Activated CD4-positive, alpha-beta T cell treated with anti-CD3 and anti-CD28 coated beads, Interleukin-2, amount 50 U/mL, for 4 hours (primary cell): ENCODE results near the gene DHRS7.
"Not testable (repeated sequence)": the region's sequence is repeated elsewhere in the genome, so short reads cannot be mapped to it uniquely, and the experiment has no call there.

Experiments
- DNase-seq, 2 experiments: peaks; one replicate each; pipeline ENCODE4 v3.0.0-alpha.2; 2020

Gene DHRS7

DNA sequence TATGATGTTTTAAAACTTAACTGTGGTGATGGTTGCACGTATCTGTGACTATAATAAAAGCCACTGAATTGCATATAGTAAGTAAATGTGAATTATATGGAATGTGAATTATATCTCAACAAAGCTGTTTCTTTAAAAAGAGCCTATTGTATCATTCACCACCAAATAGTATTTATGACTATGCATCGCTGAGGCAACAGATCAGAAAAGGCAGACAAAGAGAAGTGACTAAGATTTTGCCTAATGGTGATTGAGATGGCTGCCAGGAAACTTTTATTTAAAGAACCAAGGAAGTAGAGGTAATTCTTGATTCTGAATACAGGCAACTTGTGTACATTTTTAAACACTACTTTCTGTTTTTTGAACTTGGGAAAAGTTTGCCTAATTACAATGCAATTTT is 31.7 kb downstream of the DHRS7 start:
- DNase-seq: no peak

DNA sequence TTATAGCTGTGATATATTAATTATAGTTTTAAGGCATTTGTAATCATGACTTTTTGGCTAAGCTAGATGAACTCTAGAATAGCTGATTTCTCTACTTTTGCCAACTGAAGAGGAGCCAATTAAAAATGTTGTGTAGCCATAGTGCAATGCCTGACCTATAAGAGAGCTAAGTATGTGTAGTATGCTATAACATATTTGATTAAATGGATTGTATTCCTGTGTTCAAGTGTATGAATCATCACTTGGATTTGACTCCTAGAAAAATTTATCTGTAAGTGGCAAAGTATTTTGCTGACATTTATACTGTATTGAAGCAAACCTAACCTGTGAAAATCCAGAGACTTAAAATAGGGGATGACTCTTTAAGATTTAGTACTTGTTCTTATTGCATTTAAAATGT is 39.3 kb downstream of the DHRS7 start:
- DNase-seq: no peak

DNA sequence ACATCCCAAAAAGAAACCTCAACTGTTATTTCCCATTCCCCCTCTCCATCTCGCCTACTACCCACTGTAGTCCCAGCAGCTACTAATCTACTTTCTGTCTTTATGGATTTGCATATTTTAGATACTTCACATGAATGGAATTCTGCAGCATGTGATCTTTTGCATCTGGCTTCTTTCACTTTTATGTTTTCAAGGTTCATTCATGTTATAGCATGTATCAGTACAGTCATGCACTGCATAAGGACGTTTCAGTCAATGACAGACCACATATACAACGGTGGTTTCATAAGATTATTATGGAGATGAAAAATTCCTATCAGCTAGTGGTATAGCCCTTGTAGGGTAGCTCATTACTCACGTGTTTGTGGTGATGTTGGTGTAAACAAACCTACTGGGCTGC is 49.0 kb downstream of the DHRS7 start:
- DNase-seq: no peak

DNA sequence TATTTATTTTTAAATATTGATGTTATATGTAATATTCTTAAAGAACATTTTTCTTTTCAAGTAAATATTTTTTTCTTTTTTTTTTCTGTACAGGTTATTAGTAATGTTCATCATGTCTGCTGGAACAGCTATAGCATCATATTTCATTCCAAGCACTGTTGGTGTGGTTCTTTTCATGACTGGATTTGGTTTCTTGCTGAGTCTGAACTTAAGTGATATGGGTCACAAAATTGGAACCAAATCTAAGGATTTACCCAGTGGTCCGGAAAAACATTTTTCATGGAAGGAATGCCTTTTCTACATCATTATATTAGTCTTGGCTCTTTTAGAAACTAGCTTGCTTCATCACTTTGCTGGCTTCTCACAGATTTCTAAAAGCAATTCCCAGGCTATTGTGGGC is 50.3 kb downstream of the DHRS7 start:
- no peak for DNase-seq

DNA sequence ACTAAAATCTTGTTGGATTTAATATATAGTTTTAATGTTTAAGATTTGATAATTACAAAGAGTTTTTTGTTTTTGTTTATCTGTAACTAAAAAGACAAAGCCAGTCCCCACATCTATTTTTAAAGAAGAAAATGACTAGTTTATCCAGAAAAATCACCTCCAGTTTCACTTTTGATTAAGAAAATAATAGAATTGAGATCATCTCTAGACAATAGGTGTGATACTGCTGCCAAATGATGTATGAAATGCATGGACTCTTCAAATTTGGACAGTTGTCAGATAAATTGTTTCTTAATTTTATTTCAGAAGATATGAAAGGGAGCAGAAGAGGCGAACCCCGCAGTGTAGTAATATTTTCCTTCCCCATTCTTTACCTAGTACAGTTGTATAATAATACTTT is 53.5 kb downstream of the DHRS7 start:
- DNase-seq: no peak

DNA sequence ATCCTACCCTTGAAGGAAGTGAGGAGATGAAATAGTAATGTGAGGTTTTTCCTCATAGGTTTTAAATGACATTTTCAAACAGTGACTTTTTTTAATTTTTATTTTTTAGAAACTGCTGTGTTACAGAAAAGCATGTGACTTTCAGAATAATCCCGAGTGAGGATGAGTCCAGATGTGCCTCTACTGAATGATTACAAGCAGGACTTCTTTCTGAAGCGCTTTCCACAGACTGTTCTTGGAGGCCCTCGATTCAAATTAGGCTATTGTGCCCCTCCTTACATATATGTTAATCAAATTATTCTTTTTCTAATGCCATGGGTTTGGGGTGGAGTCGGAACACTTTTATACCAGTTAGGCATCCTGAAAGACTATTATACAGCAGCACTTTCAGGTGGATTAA is 57.7 kb downstream of the DHRS7 start:
- DNase-seq: no peak

DNA sequence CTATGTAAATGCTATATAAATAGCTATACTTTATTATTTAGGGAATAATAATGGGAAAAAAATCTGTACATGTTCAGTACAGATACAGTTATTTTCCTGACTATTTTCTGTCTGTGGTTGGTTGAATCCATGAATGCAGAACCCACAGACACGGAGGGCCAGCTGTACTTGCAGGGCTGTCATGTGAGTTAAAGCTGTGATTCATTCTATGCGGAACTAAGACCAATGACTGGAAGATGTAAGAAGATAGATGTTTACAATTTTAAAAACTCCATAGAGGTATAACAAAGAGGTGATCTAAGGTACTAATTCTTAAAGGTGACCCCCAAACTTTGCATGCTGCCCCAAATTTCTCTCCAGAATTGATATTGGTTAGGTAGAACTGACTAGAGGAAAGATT is 58.9 kb downstream of the DHRS7 start:
- DNase-seq: no peak

DNA sequence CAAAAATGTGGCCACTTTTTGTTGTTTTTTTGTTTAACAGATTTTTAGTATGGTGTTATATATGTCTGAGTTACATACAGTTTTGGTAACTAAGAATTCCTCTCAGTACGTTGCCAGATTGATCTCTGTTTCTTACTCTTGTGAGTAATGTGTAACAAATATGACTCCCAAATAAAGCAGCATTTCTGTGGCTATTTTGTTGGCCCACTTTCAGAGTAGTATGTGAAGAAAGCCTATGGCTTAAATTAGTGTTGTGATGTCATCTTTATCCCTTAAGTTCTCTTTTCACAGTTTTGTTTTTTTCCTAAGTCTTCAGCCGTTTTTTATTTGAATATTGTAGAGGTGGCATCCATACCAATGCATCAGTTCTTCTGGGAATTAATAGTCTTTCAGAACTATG is 62.8 kb downstream of the DHRS7 start:
- no peak for DNase-seq

DNA sequence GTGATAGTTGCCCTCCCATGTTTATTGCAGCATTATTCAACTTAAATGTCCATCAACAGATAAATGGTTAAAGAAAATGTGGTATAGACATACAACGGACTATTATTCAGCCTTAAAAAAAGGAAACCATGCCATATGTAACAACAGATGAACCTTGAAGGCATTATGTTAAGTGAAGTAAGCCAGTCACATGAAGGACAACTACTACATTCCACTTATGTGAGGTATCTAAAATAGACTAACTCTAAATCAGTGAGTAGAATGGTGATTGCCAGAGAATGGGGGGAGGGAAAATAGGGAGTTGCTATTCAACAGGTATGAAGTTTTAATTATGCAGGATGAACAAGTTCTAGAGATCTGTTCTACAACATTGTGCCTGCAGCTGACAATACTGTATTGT is 63.4 kb downstream of the DHRS7 start:
- no peak for DNase-seq

DNA sequence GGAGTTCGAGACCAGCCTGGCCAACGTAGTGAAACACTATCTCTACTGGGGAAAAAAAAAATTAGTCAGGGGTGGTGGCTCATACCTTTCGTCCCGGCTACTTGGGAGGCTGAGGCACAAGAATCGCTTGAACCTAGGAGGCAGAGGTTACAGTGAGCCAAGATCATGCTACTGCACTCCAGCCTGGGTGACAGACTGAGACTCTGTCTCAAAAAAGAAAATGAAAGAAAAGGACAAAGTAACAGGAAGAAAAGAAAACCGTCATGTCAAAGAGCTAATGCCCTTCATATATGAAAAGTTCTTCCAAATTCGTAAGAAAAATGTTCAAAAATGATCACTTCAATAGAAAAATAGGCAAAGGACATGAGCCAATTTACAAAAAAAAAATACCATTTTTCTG is 65.3 kb downstream of the DHRS7 start:
- DNase-seq: not testable (repeated sequence)

DNA sequence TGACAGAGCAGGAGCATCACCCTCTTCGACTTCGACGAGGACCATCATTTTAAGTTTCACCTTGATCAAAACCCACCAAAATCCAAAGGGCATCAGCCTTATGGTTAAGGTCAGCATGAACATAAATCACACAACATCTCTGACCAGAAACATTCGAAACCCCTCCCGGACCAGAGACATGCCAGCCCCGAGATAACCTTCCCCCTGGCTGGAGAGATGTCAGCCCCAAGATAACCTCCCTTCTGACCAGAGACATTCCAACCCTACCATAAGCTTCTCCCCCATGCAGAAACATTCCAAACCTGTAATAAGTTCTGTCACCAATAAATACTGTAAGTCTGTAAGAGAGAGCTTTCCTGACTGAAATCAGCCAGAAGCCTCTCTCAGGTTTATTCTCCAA is 67.2 kb downstream of the DHRS7 start:
- DNase-seq: no peak

DNA sequence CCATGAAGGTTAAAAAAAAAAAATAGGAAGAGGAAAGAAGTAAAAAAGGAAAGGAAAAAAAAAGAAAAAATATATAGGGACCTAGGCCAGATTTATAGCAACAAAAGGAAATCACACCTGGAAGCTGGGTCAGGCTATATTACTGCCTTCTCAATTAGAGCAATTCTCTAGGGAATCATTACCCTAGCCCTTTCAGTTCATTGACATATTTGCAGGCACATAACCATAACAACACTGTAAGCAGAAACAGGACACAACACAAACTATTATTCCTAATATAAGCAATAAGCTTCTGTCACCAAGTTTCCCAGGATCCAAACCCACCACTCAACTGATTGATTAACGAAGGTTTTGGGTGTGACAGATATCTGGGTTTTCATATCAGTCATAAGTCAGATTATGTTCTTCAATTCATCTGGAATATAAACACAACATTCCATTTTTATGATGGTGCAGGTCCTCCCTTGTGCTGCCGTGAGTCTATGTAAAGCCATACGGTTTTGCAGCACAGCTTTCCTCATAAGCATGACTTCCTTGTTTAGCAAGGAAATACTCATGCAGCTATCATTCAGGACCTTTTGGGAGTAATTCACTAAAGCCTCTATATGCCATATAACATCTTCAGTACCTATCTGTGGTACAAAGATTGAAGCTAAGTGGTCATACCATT is 69.3 kb downstream of the DHRS7 start:
- DNase-seq: no peak

DNA sequence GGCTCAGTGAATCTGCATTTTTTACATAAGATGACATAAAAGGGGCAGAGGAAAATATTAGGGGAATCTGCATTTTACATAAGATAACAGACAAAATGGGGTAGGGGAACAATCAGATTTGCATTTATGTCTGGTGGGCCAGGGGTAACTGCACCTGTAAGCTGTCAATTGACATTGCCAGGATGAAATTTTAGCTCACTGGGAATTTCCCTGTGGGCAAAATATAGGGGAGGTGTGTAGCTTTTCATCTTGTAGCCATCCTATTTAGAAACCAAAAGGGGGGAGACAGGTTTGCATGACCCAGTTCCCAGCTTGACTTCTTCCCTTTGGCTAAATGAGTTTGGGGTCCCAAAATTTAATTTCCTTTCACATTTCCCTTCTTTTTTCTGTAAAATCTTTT is 70.0 kb downstream of the DHRS7 start:
- DNase-seq: no peak

DNA sequence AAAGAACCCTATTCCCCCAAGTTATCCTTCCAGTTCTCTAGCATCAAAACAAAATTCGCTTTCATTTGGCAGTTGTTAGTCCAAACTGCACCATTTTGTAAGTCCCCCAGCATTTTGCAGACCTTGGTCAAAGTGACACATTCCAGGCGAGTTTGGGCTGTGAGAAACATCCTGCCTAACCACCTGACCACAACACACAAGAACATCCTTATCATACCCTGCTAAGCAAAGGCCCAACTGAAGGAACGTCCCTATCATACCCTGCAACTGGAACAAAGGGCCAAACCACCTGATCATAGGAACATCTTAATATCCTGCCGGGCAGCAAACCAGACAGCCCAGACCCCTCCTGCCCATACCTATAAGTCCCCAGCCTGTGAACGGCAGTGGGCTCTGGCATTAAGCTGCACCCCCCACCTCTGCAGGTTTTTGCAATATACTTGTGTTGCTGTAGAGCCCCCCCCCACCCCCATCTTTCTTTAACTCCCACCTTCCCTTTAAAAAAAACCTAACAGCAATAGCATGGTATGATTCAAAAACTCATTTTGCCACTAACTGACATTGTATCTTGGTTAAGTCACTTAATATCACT is 70.8 kb downstream of the DHRS7 start:
- no peak for DNase-seq
